ENCODE results near the gene TM9SF4. TPM values are rescaled to one million over a fixed set of nuclear protein-coding genes. Genes with fewer than 3 reads are reported as not detected.

Gene TM9SF4
- polyA plus RNA-seq, 1 donor (not counting 4 experiments of a cell fraction or from before 2014, with no cell fraction given) = 49.4 TPM

GRCh38 chr20:32110727-32111126 is 1.2 kb downstream of the TM9SF4 start:
- H3K9ac ChIP-seq (ENCODE audit: control insufficient read depth, extremely low read depth, insufficient read depth, low read length) = peak overlapping the region; percentile 100
- H3K4me1 ChIP-seq (ENCODE audit: control insufficient read depth, extremely low read depth, insufficient read depth, low read length) = peaks cover 20% of the 10 kb centered on the region
- peaks cover 58% of the 10 kb centered on the region for H3K79me2 ChIP-seq (ENCODE audit: control insufficient read depth, insufficient read depth, low read length)

GRCh38 chr20:32111156-32111686 is 1.7 kb downstream of the TM9SF4 start:
- H3K4me3 ChIP-seq (ENCODE audit: control insufficient read depth in 2 of 3, extremely low read depth in 1 of 3, insufficient read depth in 2 of 3, low read depth in 1 of 3, low read length in 3 of 3) = no peak overlapping the region
- dilution Hi-C loops (cut with MboI; ENCODE audit: extremely low pct_ligation_motif_present, low sequenced_read_pairs) = no loop called here
- H3K27me3 ChIP-seq (ENCODE audit: control insufficient read depth, extremely low read depth, insufficient read depth, low read length) = no peaks in the 10 kb centered on the region
- no peak overlapping the region for H3K9ac ChIP-seq (ENCODE audit: control insufficient read depth, extremely low read depth, insufficient read depth, low read length)
- H3K4me2 ChIP-seq (ENCODE audit: control insufficient read depth, extremely low read depth, insufficient read depth, low read depth, low read length) = peak overlapping the region; percentile 91
- TF ChIP-seq EZH2 (IDR thresholded peaks at IDR 0.05; ENCODE audit: low read length) = no peak
- TF ChIP-seq CTCF (optimal IDR thresholded peaks at IDR 0.05 in 1 of 3, IDR thresholded peaks at IDR 0.05 in 1 of 3, conservative IDR thresholded peaks at IDR 0.05 in 1 of 3; ENCODE audit: extremely low read depth in 1 of 3, insufficient read depth in 2 of 3, low read length in 3 of 3) = no peak
- H3K4me1 ChIP-seq (ENCODE audit: control insufficient read depth, extremely low read depth, insufficient read depth, low read length) = peaks cover 20% of the 10 kb centered on the region
- H3K27ac ChIP-seq (ENCODE audit: control insufficient read depth, insufficient read depth, low read length) = no peak overlapping the region
- peaks cover 5% of the 10 kb centered on the region for H3K9me1 ChIP-seq (ENCODE audit: control insufficient read depth, extremely low read depth, insufficient read depth, low read length)
- no peaks in the 10 kb centered on the region for H3K9me3 ChIP-seq (ENCODE audit: control insufficient read depth, low read depth, low read length)
- no peak overlapping the region for H2AFZ ChIP-seq (ENCODE audit: control insufficient read depth, low read length)
- DNase-seq (ENCODE audit: low read depth, low spot score) = no peak
- peaks cover 1 to 15% of the 10 kb centered on the region in 2 experiments for H3K36me3 ChIP-seq (ENCODE audit: control insufficient read depth in 2 of 2, extremely low read depth in 1 of 2, insufficient read depth in 2 of 2, low read length in 2 of 2)
- peaks cover 63% of the 10 kb centered on the region for H3K79me2 ChIP-seq (ENCODE audit: control insufficient read depth, insufficient read depth, low read length)
- FAIRE-seq = no peak
- H4K20me1 ChIP-seq (ENCODE audit: control insufficient read depth, extremely low read depth, insufficient read depth, low read length) = peaks cover 7% of the 10 kb centered on the region

More at GRCh38 chr20:32110727-32111126, 1.2 kb downstream of the TM9SF4 start:
- DNase-seq (ENCODE audit: low read depth, low spot score) (no peak), FAIRE-seq (no peak)
- Histone ChIP-seq H3K4me2 (ENCODE audit: control insufficient read depth, extremely low read depth, insufficient read depth, low read depth, low read length) (peak overlapping the region; percentile 91), H3K27ac (ENCODE audit: control insufficient read depth, insufficient read depth, low read length) (peak overlapping the region; percentile 100), H3K9me1 (ENCODE audit: control insufficient read depth, extremely low read depth, insufficient read depth, low read length) (peaks cover 4% of the 10 kb centered on the region), H3K9me3 (ENCODE audit: control insufficient read depth, low read depth, low read length) (no peaks in the 10 kb centered on the region), H2AFZ (ENCODE audit: control insufficient read depth, low read length) (no peak overlapping the region), H3K27me3 (ENCODE audit: control insufficient read depth, extremely low read depth, insufficient read depth, low read length) (no peaks in the 10 kb centered on the region), H3K4me3 (ENCODE audit: control insufficient read depth in 2 of 3, extremely low read depth in 1 of 3, insufficient read depth in 2 of 3, low read depth in 1 of 3, low read length in 3 of 3) (peak overlapping the region; percentile 71 to 91 (median 88)), H4K20me1 (ENCODE audit: control insufficient read depth, extremely low read depth, insufficient read depth, low read length) (peaks cover 7% of the 10 kb centered on the region), H3K36me3 (ENCODE audit: control insufficient read depth in 2 of 2, extremely low read depth in 1 of 2, insufficient read depth in 2 of 2, low read length in 2 of 2) (peaks cover 0 to 11% of the 10 kb centered on the region in 2 experiments)
- TF ChIP-seq EZH2 (IDR thresholded peaks at IDR 0.05; ENCODE audit: low read length) (no peak), CTCF (optimal IDR thresholded peaks at IDR 0.05 in 1 of 3, IDR thresholded peaks at IDR 0.05 in 1 of 3, conservative IDR thresholded peaks at IDR 0.05 in 1 of 3; ENCODE audit: extremely low read depth in 1 of 3, insufficient read depth in 2 of 3, low read length in 3 of 3) (no peak)
- dilution Hi-C loops (cut with MboI; ENCODE audit: extremely low pct_ligation_motif_present, low sequenced_read_pairs) = no loop called here

Data from keratinocyte (primary cell).